T-helper 1 cell (primary cell): ENCODE data around the gene TEC.
A peak's percentile ranks its signal among the peaks of the same experiment; 100 is the strongest.
"Not testable (repeated sequence)": the region's sequence is repeated elsewhere in the genome, so short reads cannot be mapped to it uniquely, and the experiment has no call there.

ENCODE experiments used
- DNase-seq, 5 donors: peaks; one replicate each; pipeline ENCODE4 v3.0.0-alpha.2; 2012 to 2020

Gene TEC

GRCh38 chr4:48194971-48195370, 74.7 kb downstream of the TEC start:
- no peak for DNase-seq

GRCh38 chr4:48193921-48194468, 75.6 kb downstream of the TEC start:
- no peak for DNase-seq

- DNase-seq: no peak
Observed at GRCh38 chr4:48193096-48193836, 76.4 kb downstream of the TEC start.

- DNase-seq: no peak
Observed at GRCh38 chr4:48191758-48192157, 77.9 kb downstream of the TEC start.

- no peak for DNase-seq
Observed at GRCh38 chr4:48190839-48191238, 78.8 kb downstream of the TEC start.

GRCh38 chr4:48189731-48190130, 79.9 kb downstream of the TEC start:
- no peak for DNase-seq

- no peak for DNase-seq
Observed at GRCh38 chr4:48188390-48188789, 81.2 kb downstream of the TEC start.

- DNase-seq: no peak
Observed at GRCh38 chr4:48187813-48188212, 81.8 kb downstream of the TEC start.

GRCh38 chr4:48187066-48187465, 82.6 kb downstream of the TEC start:
- DNase-seq: not testable (repeated sequence)

GRCh38 chr4:48186394-48186793, 83.2 kb downstream of the TEC start:
- not testable (repeated sequence) for DNase-seq

- DNase-seq: no peak
Observed at GRCh38 chr4:48184882-48185281, 84.8 kb downstream of the TEC start.

GRCh38 chr4:48180234-48180633, 89.4 kb downstream of the TEC start:
- DNase-seq: no peak

GRCh38 chr4:48178931-48179330, 90.7 kb downstream of the TEC start:
- no peak for DNase-seq

GRCh38 chr4:48175806-48176205, 93.8 kb downstream of the TEC start:
- no peak for DNase-seq

GRCh38 chr4:48175328-48175727, 94.3 kb downstream of the TEC start:
- DNase-seq: no peak

GRCh38 chr4:48173056-48173991, 96.3 kb downstream of the TEC start:
- no peak for DNase-seq

GRCh38 chr4:48172651-48173050, 97.0 kb downstream of the TEC start:
- DNase-seq: no peak

- DNase-seq: no peak
Observed at GRCh38 chr4:48169636-48170035, 100.0 kb downstream of the TEC start.

GRCh38 chr4:48167538-48168263, 101.9 kb downstream of the TEC start:
- DNase-seq: peak in 1 of 5 donors; percentile 13

- not testable (repeated sequence) for DNase-seq
Observed at GRCh38 chr4:48164561-48164960, 105.1 kb downstream of the TEC start.

- DNase-seq: no peak
Observed at GRCh38 chr4:48163746-48164145, 105.9 kb downstream of the TEC start.

GRCh38 chr4:48162162-48162561, 107.5 kb downstream of the TEC start:
- DNase-seq: no peak

GRCh38 chr4:48157271-48157670, 112.4 kb downstream of the TEC start:
- no peak for DNase-seq
